Measurements from ENCODE around the gene CRYBA2. TPM values are rescaled to one million over a fixed set of nuclear protein-coding genes. Genes with fewer than 3 reads are reported as not detected.

The CRYBA2 gene
- total and polyA plus RNA-seq, 2 experiments from 2014 or later: not detected

GRCh38 chr2:218975060-218975777 is 18.0 kb downstream of the CRYBA2 start:
- Histone ChIP-seq H3K4me1 (ENCODE audit: insufficient read depth) (no peaks in the 10 kb centered on the region), H3K4me2 (ENCODE audit: unreplicated experiment) (no peak overlapping the region), H3K27ac (no peak overlapping the region), H3K36me3 (ENCODE audit: low read depth) (no peaks in the 10 kb centered on the region), H3K4me3 (no peak overlapping the region), H3K9me3 (ENCODE audit: low read depth) (no peaks in the 10 kb centered on the region), H3K9ac (no peak overlapping the region), H3F3A (ENCODE audit: insufficient read depth) (no peaks in the 10 kb centered on the region), H3K79me2 (ENCODE audit: insufficient read depth) (no peaks in the 10 kb centered on the region), H3K27me3 (replicated peaks; ENCODE audit: insufficient read depth) (peaks cover 66% of the 10 kb centered on the region), H3K9me2 (ENCODE audit: insufficient read depth) (no peaks in the 10 kb centered on the region), H4K20me1 (ENCODE audit: insufficient read depth) (no peaks in the 10 kb centered on the region), H2AFZ (no peak overlapping the region)
- DNase-seq: no peak
- 30 to 33% methylated on average over 4 of the region's 4 CpGs for WGBS, 2 experiments (ENCODE audit: low coverage in 1 of 2, low lambda C conversion rate in 2 of 2, missing lambda C conversion rate in 2 of 2)
- TF ChIP-seq EZH2phosphoT487 (IDR thresholded peaks at IDR 0.05; ENCODE audit: insufficient read depth, low read depth) (no peak), EZH2 (IDR thresholded peaks at IDR 0.05; ENCODE audit: insufficient read depth, poor library complexity, severe bottlenecking) (no peak)
- in situ Hi-C loops (cut with MboI): no loop called here

- no peaks in the 10 kb centered on the region for H4K20me1 ChIP-seq (ENCODE audit: insufficient read depth)
- H3K9me2 ChIP-seq (ENCODE audit: insufficient read depth): no peaks in the 10 kb centered on the region
- no peak for DNase-seq
- 0 to 31% methylated on average over 1 of the region's 1 CpG for WGBS, 2 experiments (ENCODE audit: low coverage in 1 of 2, low lambda C conversion rate in 2 of 2, missing lambda C conversion rate in 2 of 2)
- no peaks in the 10 kb centered on the region for H3K36me3 ChIP-seq (ENCODE audit: low read depth)
- TF ChIP-seq EZH2 (IDR thresholded peaks at IDR 0.05; ENCODE audit: insufficient read depth, poor library complexity, severe bottlenecking): no peak
- no peak for TF ChIP-seq EZH2phosphoT487 (IDR thresholded peaks at IDR 0.05; ENCODE audit: insufficient read depth, low read depth)
- no peaks in the 10 kb centered on the region for H3K4me1 ChIP-seq (ENCODE audit: insufficient read depth)
- no peak overlapping the region for H3K9ac ChIP-seq
- H2AFZ ChIP-seq: no peak overlapping the region
- H3K4me3 ChIP-seq: no peak overlapping the region
- in situ Hi-C loops (cut with MboI): no loop called here
- peaks cover 39% of the 10 kb centered on the region for H3K27me3 ChIP-seq (replicated peaks; ENCODE audit: insufficient read depth)
- no peaks in the 10 kb centered on the region for H3K9me3 ChIP-seq (ENCODE audit: low read depth)
- no peak overlapping the region for H3K27ac ChIP-seq
- no peak overlapping the region for H3K4me2 ChIP-seq (ENCODE audit: unreplicated experiment)
- H3F3A ChIP-seq (ENCODE audit: insufficient read depth): no peaks in the 10 kb centered on the region
- H3K79me2 ChIP-seq (ENCODE audit: insufficient read depth): no peaks in the 10 kb centered on the region
Measured at GRCh38 chr2:218970894-218971293, 22.3 kb downstream of the CRYBA2 start.

GRCh38 chr2:218964041-218964771 is 29.0 kb downstream of the CRYBA2 start:
- no peak overlapping the region for H3K4me3 ChIP-seq
- H3K36me3 ChIP-seq (ENCODE audit: low read depth): no peaks in the 10 kb centered on the region
- no peaks in the 10 kb centered on the region for H3K4me1 ChIP-seq (ENCODE audit: insufficient read depth)
- no peak overlapping the region for H3K4me2 ChIP-seq (ENCODE audit: unreplicated experiment)
- H3K9me2 ChIP-seq (ENCODE audit: insufficient read depth): no peaks in the 10 kb centered on the region
- peak; percentile 75 for DNase-seq
- H3F3A ChIP-seq (ENCODE audit: insufficient read depth): no peaks in the 10 kb centered on the region; the same call in 1 of the 2 replicates
- no peaks in the 10 kb centered on the region for H3K79me2 ChIP-seq (ENCODE audit: insufficient read depth)
- no peaks in the 10 kb centered on the region for H3K9me3 ChIP-seq (ENCODE audit: low read depth)
- 17 to 27% methylated on average over 5 of the region's 5 CpGs for WGBS, 2 experiments (ENCODE audit: low coverage in 1 of 2, low lambda C conversion rate in 2 of 2, missing lambda C conversion rate in 2 of 2)
- in situ Hi-C loops (cut with MboI): no loop called here
- H3K9ac ChIP-seq: no peak overlapping the region
- no peak overlapping the region for H3K27ac ChIP-seq
- peaks cover 34% of the 10 kb centered on the region for H3K27me3 ChIP-seq (replicated peaks; ENCODE audit: insufficient read depth)
- TF ChIP-seq EZH2 (IDR thresholded peaks at IDR 0.05; ENCODE audit: insufficient read depth, poor library complexity, severe bottlenecking) (no peak), EZH2phosphoT487 (IDR thresholded peaks at IDR 0.05; ENCODE audit: insufficient read depth, low read depth) (no peak)
- no peaks in the 10 kb centered on the region for H4K20me1 ChIP-seq (ENCODE audit: insufficient read depth)
- no peak overlapping the region for H2AFZ ChIP-seq

GRCh38 chr2:218963601-218964000 is 29.6 kb downstream of the CRYBA2 start:
- H3K4me1 ChIP-seq (ENCODE audit: insufficient read depth): no peaks in the 10 kb centered on the region
- no peak overlapping the region for H2AFZ ChIP-seq
- TF ChIP-seq EZH2phosphoT487 (IDR thresholded peaks at IDR 0.05; ENCODE audit: insufficient read depth, low read depth) (no peak), EZH2 (IDR thresholded peaks at IDR 0.05; ENCODE audit: insufficient read depth, poor library complexity, severe bottlenecking) (no peak)
- H3K79me2 ChIP-seq (ENCODE audit: insufficient read depth): no peaks in the 10 kb centered on the region
- H3K36me3 ChIP-seq (ENCODE audit: low read depth): no peaks in the 10 kb centered on the region
- no peak overlapping the region for H3K4me3 ChIP-seq
- H3K4me2 ChIP-seq (ENCODE audit: unreplicated experiment): no peak overlapping the region
- WGBS, 2 experiments (ENCODE audit: low coverage in 1 of 2, low lambda C conversion rate in 2 of 2, missing lambda C conversion rate in 2 of 2): 24 to 30% methylated on average over 5 of the region's 5 CpGs
- H3F3A ChIP-seq (ENCODE audit: insufficient read depth): no peaks in the 10 kb centered on the region; the same call in 1 of the 2 replicates
- no peaks in the 10 kb centered on the region for H3K9me3 ChIP-seq (ENCODE audit: low read depth)
- H3K27ac ChIP-seq: no peak overlapping the region
- H3K9ac ChIP-seq: no peak overlapping the region
- no peaks in the 10 kb centered on the region for H3K9me2 ChIP-seq (ENCODE audit: insufficient read depth)
- no peaks in the 10 kb centered on the region for H4K20me1 ChIP-seq (ENCODE audit: insufficient read depth)
- in situ Hi-C loops (cut with MboI): no loop called here
- no peak for DNase-seq
- H3K27me3 ChIP-seq (replicated peaks; ENCODE audit: insufficient read depth): peaks cover 39% of the 10 kb centered on the region
